ENCODE data around the gene FSTL3. TPM values are rescaled to one million over a fixed set of nuclear protein-coding genes. Genes with fewer than 3 reads are reported as not detected.

FSTL3 gene
- total and polyA plus RNA-seq, 2 of the 8 experiments (the other 6 are each of a cell fraction or from before 2014, with no cell fraction given): 8.1 to 11.8 TPM

- no peak overlapping the region for H3K9ac ChIP-seq (replicated peaks in 1 of 4; ENCODE audit: extremely low read depth in 1 of 4, low read depth in 3 of 4, low read length in 3 of 4)
- H2AFZ ChIP-seq (ENCODE audit: low read length): no peak overlapping the region
- ChIA-PET POLR2A (ENCODE audit: partially characterized antibody) (interaction anchor here (0.6 to 2.2 kb wide), 3 partner anchors 33 to 185 kb away, joined by 3 to 5 read pairs (median 3); no protein-coding TSS in a partner anchor), CTCF (ENCODE audit: partially characterized antibody) (interaction anchor here (0.5 to 4.4 kb wide), 16 partner anchors 11 to 590 kb away, joined by 3 to 26 read pairs (median 4); no protein-coding TSS in a partner anchor)
- peaks cover 9% of the 10 kb centered on the region for H3K79me1 ChIP-seq (ENCODE audit: low read depth, low read length)
- peak; percentile 28 for FAIRE-seq
- H3K4me2 ChIP-seq (ENCODE audit: insufficient read depth in 1 of 2, low read depth in 2 of 2, low read length in 2 of 2): no peak overlapping the region
- H3K27ac ChIP-seq (ENCODE audit: low read depth, low read length): no peak overlapping the region
- no peak overlapping the region for H3K18ac ChIP-seq (ENCODE audit: extremely low read depth, low read length)
- peak; percentile 33 to 84 for DNase-seq (ENCODE audit: low read depth in 1 of 2, low spot score in 2 of 2)
- H2BK15ac ChIP-seq (ENCODE audit: low read length): no peak overlapping the region
- H3K9me3 ChIP-seq (ENCODE audit: insufficient read depth in 2 of 2, low read depth in 1 of 2, low read length in 1 of 2): no peaks in the 10 kb centered on the region
- H3K14ac ChIP-seq (ENCODE audit: insufficient read length): no peak overlapping the region
- H4K8ac ChIP-seq (ENCODE audit: extremely low read depth, insufficient read depth, low read length): no peak overlapping the region
- 78% methylated on average over 19 of the region's 19 CpGs; no CpG with 5 or more reads in 1 of the 2 experiments for WGBS, 2 experiments (ENCODE audit: extremely low coverage in 1 of 2, insufficient coverage in 1 of 2, insufficient read length in 1 of 2, insufficient replicate concordance in 2 of 2, low coverage in 1 of 2, low lambda C conversion rate in 2 of 2, missing lambda C conversion rate in 1 of 2)
- H3K56ac ChIP-seq (replicated peaks; ENCODE audit: insufficient read length, low read depth, low read length): no peak overlapping the region
- no peak overlapping the region for H4K91ac ChIP-seq (replicated peaks; ENCODE audit: insufficient read length, low read length)
- H3K4me3 ChIP-seq (ENCODE audit: extremely low read depth in 1 of 4, insufficient read depth in 2 of 4, low read depth in 3 of 4, low read length in 4 of 4): no peak overlapping the region
- no peaks in the 10 kb centered on the region for H3K27me3 ChIP-seq (replicated peaks in 1 of 4; ENCODE audit: control insufficient read depth in 3 of 4, extremely low read depth in 1 of 4, insufficient read depth in 3 of 4, low read length in 3 of 4)
- peaks cover 0 to 18% (median 13%) of the 10 kb centered on the region in 4 experiments; a peak in 7 of 8 replicates for H3K36me3 ChIP-seq (ENCODE audit: control insufficient read depth in 2 of 4, insufficient read depth in 4 of 4, low read length in 3 of 4)
- no peak overlapping the region for H2AK5ac ChIP-seq (ENCODE audit: low read depth, low read length)
- no peak overlapping the region for H2BK20ac ChIP-seq (ENCODE audit: low read length)
- no peak overlapping the region for H4K5ac ChIP-seq (ENCODE audit: insufficient read length, low read depth, low read length)
- H3K79me2 ChIP-seq (ENCODE audit: control insufficient read depth in 1 of 2, insufficient read depth in 2 of 2, low read length in 2 of 2): peaks cover 0 to 18% of the 10 kb centered on the region in 2 experiments; a peak in 1 of 4 replicates
- peaks cover 7 to 12% of the 10 kb centered on the region in 2 experiments for H4K20me1 ChIP-seq (replicated peaks in 1 of 2; ENCODE audit: control insufficient read depth in 1 of 2, insufficient read depth in 2 of 2, low read length in 2 of 2)
- H2BK120ac ChIP-seq (replicated peaks; ENCODE audit: low read depth, low read length): no peak overlapping the region
- no peak overlapping the region for H3K4ac ChIP-seq (replicated peaks; ENCODE audit: insufficient read length, low read depth, low read length)
- no peak overlapping the region for H3K23ac ChIP-seq (ENCODE audit: insufficient read length)
- no peak overlapping the region for H2BK12ac ChIP-seq (ENCODE audit: low read depth, low read length)
- peaks cover 0 to 3% (median 1%) of the 10 kb centered on the region in 4 experiments; a peak in 3 of 7 replicates for H3K4me1 ChIP-seq (replicated peaks in 1 of 4; ENCODE audit: control insufficient read depth in 3 of 4, insufficient read depth in 4 of 4, low read length in 3 of 4)
- no peak overlapping the region for H2BK5ac ChIP-seq (ENCODE audit: low read depth, low read length)
- H3K23me2 ChIP-seq (ENCODE audit: low read depth, low read length): peaks cover 2% of the 10 kb centered on the region; the same call in 1 of the 2 replicates
- TF ChIP-seq MAX (IDR thresholded peaks at IDR 0.05) (0 out of 2 replicates have a peak, but pooled peaks have one; percentile 40), CTCF (IDR thresholded peaks at IDR 0.05; ENCODE audit: control extremely low read depth in 1 of 3, insufficient read depth in 1 of 3, low read depth in 1 of 3, low read length in 3 of 3) (peak; percentile 86 to 96 (median 86)), KDM4A (IDR thresholded peaks at IDR 0.05; ENCODE audit: low read depth, low read length, severe bottlenecking) (no peak), SAP30 (IDR thresholded peaks at IDR 0.05; ENCODE audit: insufficient read depth, insufficient replicate concordance, low read length) (no peak), RNF2 (IDR thresholded peaks at IDR 0.05; ENCODE audit: borderline replicate concordance, low read depth, low read length, missing control alignments, poor library complexity, severe bottlenecking) (no peak), MAFK (IDR thresholded peaks at IDR 0.05; ENCODE audit: low read depth, low read length) (no peak), FOSL1 (IDR thresholded peaks at IDR 0.05; ENCODE audit: insufficient read depth, low read depth, low read length) (no peak), JUN (IDR thresholded peaks at IDR 0.05; ENCODE audit: low read depth, low read length) (no peak), JUND (IDR thresholded peaks at IDR 0.05; ENCODE audit: low read length) (no peak)
These were observed 48.0 kb upstream of the FSTL3 start for GRCh38 chr19:628168-628567.
